22Rv1 (cell line): Measurements from ENCODE around the gene TMEM109.

Source experiments
- ZFX ChIP-seq: fragments of 450-650 bp; IDR thresholded peaks from 2 replicates; pipeline ENCODE4 v1.6.1; 2017; ENCODE audit warnings: antibody characterized with exemption, borderline replicate concordance
- TF ChIP-seq, protein P1 (sequence below): fragments of 450-650 bp; IDR thresholded peaks from 2 replicates; pipeline ENCODE4 v1.5.1; 2017; ENCODE audit warnings: mild to moderate bottlenecking

DNA sequence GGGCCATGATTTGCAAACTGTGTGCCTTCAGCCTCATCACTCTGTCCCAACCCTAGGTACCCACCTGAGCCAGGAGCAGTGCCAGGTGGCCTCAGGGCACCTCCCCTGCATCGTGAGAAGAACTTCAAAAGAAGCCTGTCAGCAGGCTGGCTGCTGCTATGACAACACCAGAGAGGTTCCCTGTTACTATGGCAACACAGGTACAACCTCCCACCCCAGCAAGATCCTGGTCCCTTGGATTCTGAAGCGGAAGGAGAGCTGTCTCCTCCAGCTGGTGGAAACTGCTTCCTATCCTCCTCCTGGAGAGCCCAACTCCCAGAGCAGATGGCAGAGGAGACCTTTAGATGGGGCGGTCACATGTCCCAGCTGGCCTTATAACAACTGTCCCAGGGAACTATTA is 43.7 kb upstream of the TMEM109 start:
- TF ChIP-seq, protein P1, sequence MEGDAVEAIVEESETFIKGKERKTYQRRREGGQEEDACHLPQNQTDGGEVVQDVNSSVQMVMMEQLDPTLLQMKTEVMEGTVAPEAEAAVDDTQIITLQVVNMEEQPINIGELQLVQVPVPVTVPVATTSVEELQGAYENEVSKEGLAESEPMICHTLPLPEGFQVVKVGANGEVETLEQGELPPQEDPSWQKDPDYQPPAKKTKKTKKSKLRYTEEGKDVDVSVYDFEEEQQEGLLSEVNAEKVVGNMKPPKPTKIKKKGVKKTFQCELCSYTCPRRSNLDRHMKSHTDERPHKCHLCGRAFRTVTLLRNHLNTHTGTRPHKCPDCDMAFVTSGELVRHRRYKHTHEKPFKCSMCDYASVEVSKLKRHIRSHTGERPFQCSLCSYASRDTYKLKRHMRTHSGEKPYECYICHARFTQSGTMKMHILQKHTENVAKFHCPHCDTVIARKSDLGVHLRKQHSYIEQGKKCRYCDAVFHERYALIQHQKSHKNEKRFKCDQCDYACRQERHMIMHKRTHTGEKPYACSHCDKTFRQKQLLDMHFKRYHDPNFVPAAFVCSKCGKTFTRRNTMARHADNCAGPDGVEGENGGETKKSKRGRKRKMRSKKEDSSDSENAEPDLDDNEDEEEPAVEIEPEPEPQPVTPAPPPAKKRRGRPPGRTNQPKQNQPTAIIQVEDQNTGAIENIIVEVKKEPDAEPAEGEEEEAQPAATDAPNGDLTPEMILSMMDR: no peak
- TF ChIP-seq ZFX: no peak
